Colonic mucosa (tissue), 4 donors: ENCODE data around the gene SETBP1. TPM values are rescaled to one million over a fixed set of nuclear protein-coding genes. Genes with fewer than 3 reads are reported as not detected.
A peak's percentile ranks its signal among the peaks of the same experiment; 100 is the strongest.

ENCODE experiments used
- DNase-seq: peaks from one replicate; pipeline ENCODE4 v3.0.0-alpha.2; 2020
- H3K27ac ChIP-seq: fragments of 200-600 bp; one replicate; pipeline ENCODE4 v1.8.0; 2021
- H3K27me3 ChIP-seq: fragments of 200-600 bp; one replicate; pipeline ENCODE4 v1.8.0; 2021
- H3K36me3 ChIP-seq: fragments of 200-600 bp; one replicate; pipeline ENCODE4 v1.8.0; 2021
- H3K4me1 ChIP-seq: fragments of 200-600 bp; one replicate; pipeline ENCODE4 v1.8.0; 2021; ENCODE audit warnings: mild to moderate bottlenecking
- H3K4me3 ChIP-seq: fragments of 200-600 bp; one replicate; pipeline ENCODE4 v1.8.0; 2021
- H3K9ac ChIP-seq, 2 donors: one replicate each; pipeline ENCODE4 v1.7.0; 2013; ENCODE audit warnings: control low read depth in 2 of 2, low read depth in 2 of 2, low read length in 2 of 2
- H3K9me3 ChIP-seq: fragments of 200-600 bp; one replicate; pipeline ENCODE4 v1.8.0; 2021
- CTCF ChIP-seq: fragments of 200-600 bp; IDR thresholded peaks from one replicate; pipeline ENCODE4 v1.8.0; 2022; ENCODE audit warnings: antibody characterized with exemption, mild to moderate bottlenecking
- intact Hi-C: fragments of 100-400 bp; cut with DNase I; formaldehyde crosslinking; loops from one replicate; pipeline ENCODE4 v1.14.1; 2022
- total RNA-seq, 2 donors: library from RNA; stranded (reverse); fragmentation: NEBNext Ultra II Directional in 1 of 2; extraction: Animal tissue kit (Norgen Biotek cat#: 25700) in 1 of 2; gene quantifications; one replicate each; pipeline ENCODE4 v1.2.1, GENCODE V29; 2021
- donor health status: healthy.
- donor health status: DM: no; HTN: no; CAD: no.
- donor health status: DM: no; HTN: no; CAD: no.

Gene SETBP1
- total RNA-seq, 2 donors from 2014 or later: 9.6 to 11.8 TPM

GRCh38 chr18:44691148-44691925 is 10.6 kb downstream of the SETBP1 start:
- no peak overlapping the region for H3K9ac ChIP-seq
- no peaks in the 10 kb centered on the region for H3K4me1 ChIP-seq
- no peak for TF ChIP-seq CTCF
- no peak overlapping the region for H3K27ac ChIP-seq
- H3K27me3 ChIP-seq: no peaks in the 10 kb centered on the region
- DNase-seq: peak; percentile 63
- H3K4me3 ChIP-seq: no peak overlapping the region
- intact Hi-C loops: loop anchor here (5.0 kb wide), 1 partner anchor 196 kb away; no protein-coding TSS in a partner anchor
- no peaks in the 10 kb centered on the region for H3K9me3 ChIP-seq
- H3K36me3 ChIP-seq: no peaks in the 10 kb centered on the region

GRCh38 chr18:44693030-44693784 is 12.5 kb downstream of the SETBP1 start:
- H3K27me3 ChIP-seq: no peaks in the 10 kb centered on the region
- DNase-seq: no peak
- H3K9me3 ChIP-seq: no peaks in the 10 kb centered on the region
- H3K4me3 ChIP-seq: no peak overlapping the region
- no peaks in the 10 kb centered on the region for H3K4me1 ChIP-seq
- intact Hi-C loops: loop anchor here (5.0 kb wide), 1 partner anchor 194 kb away; no protein-coding TSS in a partner anchor
- H3K36me3 ChIP-seq: no peaks in the 10 kb centered on the region
- H3K27ac ChIP-seq: no peak overlapping the region
- TF ChIP-seq CTCF: no peak
- no peak overlapping the region for H3K9ac ChIP-seq

- no peaks in the 10 kb centered on the region for H3K4me1 ChIP-seq
- TF ChIP-seq CTCF: no peak
- intact Hi-C loops: no loop called here
Measured at GRCh38 chr18:44695503-44695902, 14.8 kb downstream of the SETBP1 start.

GRCh38 chr18:44696892-44697291 is 16.2 kb downstream of the SETBP1 start:
- no peaks in the 10 kb centered on the region for H3K4me1 ChIP-seq
- H3K36me3 ChIP-seq: no peaks in the 10 kb centered on the region
- H3K4me3 ChIP-seq: no peak overlapping the region
- DNase-seq: no peak
- no peaks in the 10 kb centered on the region for H3K9me3 ChIP-seq
- no peak overlapping the region for H3K27ac ChIP-seq
- no peaks in the 10 kb centered on the region for H3K27me3 ChIP-seq
- H3K9ac ChIP-seq: no peak overlapping the region
- TF ChIP-seq CTCF: no peak
- intact Hi-C loops: no loop called here

More at GRCh38 chr18:44695503-44695902, 14.8 kb downstream of the SETBP1 start:
- H3K36me3 ChIP-seq: no peaks in the 10 kb centered on the region
- H3K9me3 ChIP-seq: no peaks in the 10 kb centered on the region
- no peak overlapping the region for H3K27ac ChIP-seq
- DNase-seq: no peak
- H3K4me3 ChIP-seq: no peak overlapping the region
- H3K27me3 ChIP-seq: no peaks in the 10 kb centered on the region
- H3K9ac ChIP-seq: no peak overlapping the region

GRCh38 chr18:44697315-44697714 is 16.6 kb downstream of the SETBP1 start:
- intact Hi-C loops: no loop called here
- Histone ChIP-seq H3K27me3 (no peaks in the 10 kb centered on the region), H3K4me1 (no peaks in the 10 kb centered on the region), H3K9me3 (no peaks in the 10 kb centered on the region), H3K4me3 (no peak overlapping the region), H3K9ac (no peak overlapping the region), H3K36me3 (no peaks in the 10 kb centered on the region), H3K27ac (no peak overlapping the region)
- no peak for DNase-seq
- TF ChIP-seq CTCF: no peak
